ENCODE results near the gene ABR. TPM values are rescaled to one million over a fixed set of nuclear protein-coding genes. Genes with fewer than 3 reads are reported as not detected.
"Not testable (repeated sequence)": the region's sequence is repeated elsewhere in the genome, so short reads cannot be mapped to it uniquely, and the experiment has no call there.

ABR gene
- total and polyA plus RNA-seq, 8 donors, result 59.0 to 187 (median 80.5) TPM

DNA sequence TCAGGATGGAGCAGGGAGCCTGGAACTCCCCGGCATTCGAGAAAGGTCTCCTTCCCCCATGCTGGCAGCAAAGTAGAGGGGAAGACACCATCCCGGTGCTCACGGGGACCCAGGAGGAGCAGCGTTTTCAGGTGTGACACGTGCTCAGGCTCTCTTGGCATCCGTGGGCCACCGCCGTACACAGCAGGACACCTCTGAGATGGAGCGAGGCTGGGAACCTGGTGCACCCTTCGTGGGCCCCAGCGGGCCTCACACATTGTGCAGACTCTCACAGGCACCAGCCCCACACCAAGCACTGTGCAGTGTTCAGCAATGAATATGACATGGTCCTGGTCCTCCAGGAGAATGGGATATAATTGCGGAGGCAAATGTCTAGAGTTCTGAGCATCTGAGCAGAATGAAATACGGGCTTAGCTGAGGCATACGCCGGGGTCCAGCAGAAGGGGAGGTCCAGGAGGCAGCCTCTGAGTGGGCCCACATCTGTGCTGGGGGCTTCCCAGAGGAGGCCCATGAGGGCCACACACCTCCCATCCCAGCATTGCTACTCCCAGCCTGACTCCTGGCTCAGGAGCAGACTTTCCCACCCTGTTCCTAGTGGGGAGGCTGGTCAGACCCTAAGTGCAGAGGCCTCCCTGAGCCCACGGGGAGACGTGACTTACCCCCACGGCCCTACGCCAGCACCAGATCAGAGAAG is 72.6 kb downstream of the ABR start:
- H3K9me3 ChIP-seq, result no peaks in the 10 kb centered on the region
- ATAC-seq (no peak), DNase-seq (peak in 1 of 4 donors; percentile 73)
- H3K27ac ChIP-seq, result peak overlapping the region in 1 of 2 donors; percentile 97
- TF ChIP-seq, protein P1, sequence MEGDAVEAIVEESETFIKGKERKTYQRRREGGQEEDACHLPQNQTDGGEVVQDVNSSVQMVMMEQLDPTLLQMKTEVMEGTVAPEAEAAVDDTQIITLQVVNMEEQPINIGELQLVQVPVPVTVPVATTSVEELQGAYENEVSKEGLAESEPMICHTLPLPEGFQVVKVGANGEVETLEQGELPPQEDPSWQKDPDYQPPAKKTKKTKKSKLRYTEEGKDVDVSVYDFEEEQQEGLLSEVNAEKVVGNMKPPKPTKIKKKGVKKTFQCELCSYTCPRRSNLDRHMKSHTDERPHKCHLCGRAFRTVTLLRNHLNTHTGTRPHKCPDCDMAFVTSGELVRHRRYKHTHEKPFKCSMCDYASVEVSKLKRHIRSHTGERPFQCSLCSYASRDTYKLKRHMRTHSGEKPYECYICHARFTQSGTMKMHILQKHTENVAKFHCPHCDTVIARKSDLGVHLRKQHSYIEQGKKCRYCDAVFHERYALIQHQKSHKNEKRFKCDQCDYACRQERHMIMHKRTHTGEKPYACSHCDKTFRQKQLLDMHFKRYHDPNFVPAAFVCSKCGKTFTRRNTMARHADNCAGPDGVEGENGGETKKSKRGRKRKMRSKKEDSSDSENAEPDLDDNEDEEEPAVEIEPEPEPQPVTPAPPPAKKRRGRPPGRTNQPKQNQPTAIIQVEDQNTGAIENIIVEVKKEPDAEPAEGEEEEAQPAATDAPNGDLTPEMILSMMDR (IDR thresholded peaks at IDR 0.05), result no peak
- peak overlapping the region in 1 of 2 donors; percentile 82 for H3K4me3 ChIP-seq
- H3K36me3 ChIP-seq, result peaks cover 0 to 21% of the 10 kb centered on the region in 2 donors
- H3K4me1 ChIP-seq, result peaks cover 30 to 70% of the 10 kb centered on the region in 2 donors
- intact Hi-C loops (cut with DNase I), result no loop called here
- no peaks in the 10 kb centered on the region for H3K27me3 ChIP-seq

DNA sequence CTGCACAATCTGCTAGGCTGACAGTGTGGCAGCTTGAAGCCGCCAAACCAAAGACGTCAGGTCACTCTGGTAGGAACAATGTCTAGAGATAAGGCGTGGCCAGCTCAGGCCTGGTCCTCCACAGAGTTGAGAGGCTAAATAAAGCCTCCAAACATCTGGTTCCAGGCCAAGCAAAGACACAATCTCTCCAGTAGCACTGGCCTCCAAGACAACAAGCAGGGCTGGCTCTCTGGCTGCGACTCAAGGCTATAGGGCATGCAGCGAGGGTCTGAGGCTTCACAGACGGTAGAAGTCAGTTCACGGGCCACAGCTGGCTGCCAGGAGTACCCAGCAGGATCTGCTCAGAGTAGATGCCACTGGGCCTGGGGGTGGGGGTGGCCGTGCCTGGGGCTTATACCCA is 75.6 kb downstream of the ABR start:
- no peaks in the 10 kb centered on the region for H3K9me3 ChIP-seq
- TF ChIP-seq, protein P1 (IDR thresholded peaks at IDR 0.05), result no peak
- no peak overlapping the region for H3K4me3 ChIP-seq
- intact Hi-C loops (cut with DNase I), result no loop called here
- ATAC-seq (peak; percentile 3), DNase-seq (peak in 1 of 4 donors; percentile 54)
- no peak overlapping the region for H3K27ac ChIP-seq
- H3K4me1 ChIP-seq, result peaks cover 7 to 50% of the 10 kb centered on the region in 2 donors
- H3K36me3 ChIP-seq, result peaks cover 0 to 39% of the 10 kb centered on the region in 2 donors
- no peaks in the 10 kb centered on the region for H3K27me3 ChIP-seq

DNA sequence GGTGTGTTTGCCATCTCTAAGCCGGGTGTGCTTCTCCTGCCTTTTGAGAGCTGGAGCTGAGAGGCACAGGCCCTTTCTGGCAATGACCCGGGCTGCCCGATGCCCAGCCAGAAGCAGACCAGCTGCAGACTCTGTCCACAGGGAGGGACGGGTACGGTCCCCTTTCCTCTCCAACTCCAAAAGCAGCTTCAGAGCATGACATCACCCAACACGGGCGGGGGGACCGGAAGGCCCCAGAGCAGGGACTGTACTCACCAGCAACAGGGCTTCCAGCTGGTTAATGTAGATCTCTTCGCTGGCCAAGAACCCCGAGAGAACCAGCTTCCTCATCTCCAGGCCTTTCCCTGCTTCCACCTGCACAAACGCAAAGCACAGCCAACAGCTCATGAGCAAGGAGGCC is 79.4 kb downstream of the ABR start:
- TF ChIP-seq, protein P1 (IDR thresholded peaks at IDR 0.05), result no peak
- Histone ChIP-seq H3K27me3 (no peaks in the 10 kb centered on the region), H3K36me3 (peaks cover 0 to 39% of the 10 kb centered on the region in 2 donors), H3K27ac (no peak overlapping the region), H3K4me3 (no peak overlapping the region), H3K9me3 (no peaks in the 10 kb centered on the region), H3K4me1 (peaks cover 19 to 56% of the 10 kb centered on the region in 2 donors)
- intact Hi-C loops (cut with DNase I), result no loop called here
- ATAC-seq, result no peak
- DNase-seq, result peak in 1 of 4 donors; percentile 45

- peak overlapping the region in 1 of 2 donors; percentile 90 for H3K27ac ChIP-seq
- intact Hi-C loops (cut with DNase I), result no loop called here
- TF ChIP-seq, protein P1 (IDR thresholded peaks at IDR 0.05), result no peak
- DNase-seq, result no peak
- H3K4me3 ChIP-seq, result no peak overlapping the region
- H3K4me1 ChIP-seq, result peaks cover 19 to 60% of the 10 kb centered on the region in 2 donors
- H3K27me3 ChIP-seq, result no peaks in the 10 kb centered on the region
- peaks cover 0 to 43% of the 10 kb centered on the region in 2 donors for H3K36me3 ChIP-seq
- H3K9me3 ChIP-seq, result no peaks in the 10 kb centered on the region
- no peak for ATAC-seq
These were observed 80.5 kb downstream of the ABR start for GRCh38 chr17:1099242-1099641.

DNA sequence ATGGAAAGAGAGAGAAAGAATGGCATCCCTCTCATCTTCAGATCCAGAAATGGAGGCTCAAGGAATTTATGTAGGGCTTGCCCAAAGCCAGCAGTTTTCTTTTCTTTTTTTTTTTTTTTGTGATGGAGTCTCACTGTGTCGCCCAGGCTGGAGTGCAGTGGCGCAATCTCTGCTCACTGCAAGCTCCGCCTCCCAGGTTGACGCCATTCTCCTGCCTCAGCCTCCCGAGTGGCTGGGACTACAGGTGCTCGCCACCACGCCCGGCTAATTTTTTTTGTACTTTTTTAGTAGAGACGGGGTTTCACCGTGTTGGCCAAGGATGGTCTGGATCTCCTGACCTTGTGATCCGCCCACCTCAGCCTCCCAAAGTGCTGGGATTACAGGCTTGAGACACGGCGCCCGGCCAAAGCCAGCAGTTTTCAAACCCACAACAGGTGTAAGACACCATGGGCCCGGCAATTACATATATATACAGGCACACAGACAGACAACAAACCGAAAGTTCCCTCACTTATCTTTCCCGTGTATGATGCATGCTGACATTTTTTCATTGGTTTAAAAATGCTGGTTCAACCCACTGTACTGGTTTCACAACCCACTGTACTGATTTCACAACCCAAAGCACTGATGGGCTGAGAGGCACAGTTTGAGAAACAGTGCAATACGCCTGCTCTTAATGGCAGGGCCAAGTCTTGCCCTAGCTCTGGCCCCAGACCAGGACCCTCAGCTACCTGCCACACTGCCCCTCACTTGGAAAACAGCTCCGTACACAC is 81.6 kb downstream of the ABR start:
- H3K27me3 ChIP-seq; H3K9me3 ChIP-seq; intact Hi-C loops (cut with DNase I): not testable (repeated sequence)
- Histone ChIP-seq H3K27ac (peak overlapping the region; percentile 65 to 90), H3K36me3 (peaks cover 0 to 45% of the 10 kb centered on the region in 2 donors), H3K4me1 (peaks cover 19 to 59% of the 10 kb centered on the region in 2 donors), H3K4me3 (peak overlapping the region in 1 of 2 donors; percentile 24)
- ATAC-seq, result peak; percentile 63
- DNase-seq, result peak in 1 of 4 donors; percentile 61
